SK-N-SH (cell line): Measurements from ENCODE around the gene TSR2. TPM values are rescaled to one million over a fixed set of nuclear protein-coding genes. Genes with fewer than 3 reads are reported as not detected.

Source experiments
- CTCF ChIA-PET: fragments of 300-600, 350-600 bp; formaldehyde crosslinking; extraction: SDS; loops from one replicate; lab custom pipeline; 2021; lab: Yijun Ruan, JAX
- POLR2A ChIA-PET: fragments of 350-600 bp; sonication (Branson Sonifier 250); formaldehyde crosslinking; extraction: SDS; loops from one replicate; lab custom pipeline; 2020; ENCODE audit warnings: antibody characterized with exemption, inconsistent platforms; lab: Yijun Ruan, JAX
- DNase-seq: peaks from one replicate; pipeline ENCODE4 v3.0.0; 2012
- H2AFZ ChIP-seq: fragments of 200-600 bp; sonication (generic); 2 replicates; pipeline ENCODE4 v1.8.1; 2016; ENCODE audit warnings: antibody characterized with exemption, mild to moderate bottlenecking, low read depth
- H3F3A ChIP-seq: fragments of 200-600 bp; sonication (generic); replicated peaks from 2 replicates; pipeline ENCODE3; 2016; ENCODE audit warnings: antibody characterized with exemption, mild to moderate bottlenecking; ENCODE audit not compliant: insufficient read depth
- H3K27ac ChIP-seq, 2 experiments: fragments of 200-500 bp in 1 of 2; fragments of 200-600 bp in 1 of 2; sonication (Bioruptor generic) in 1 of 2; sonication (generic), shearing (Covaris generic) in 1 of 2; 2 replicates each; pipeline versions ENCODE4 v1.5.1 to v1.6.1; 2014 to 2016; ENCODE audit warnings: low read depth in 2 of 2, inconsistent platforms in 1 of 2, low read length in 1 of 2, mild to moderate bottlenecking in 1 of 2, mixed read lengths in 1 of 2
- H3K27me3 ChIP-seq: fragments of 200-600 bp; sonication (generic), shearing (Covaris generic); 2 replicates; pipeline ENCODE4 v1.6.1; 2016; ENCODE audit warnings: mixed run types; ENCODE audit not compliant: insufficient read depth
- H3K36me3 ChIP-seq, 2 experiments: fragments of 200-500 bp in 1 of 2; fragments of 200-600 bp in 1 of 2; sonication (Bioruptor generic) in 1 of 2; sonication (generic) in 1 of 2; replicated peaks in 1 of 2; 2 replicates each; pipeline versions ENCODE3 to v1.5.1; 2014 to 2016; ENCODE audit warnings: low read length in 1 of 2, mild to moderate bottlenecking in 1 of 2; ENCODE audit not compliant: insufficient read depth in 2 of 2, control insufficient read depth in 1 of 2
- H3K4me1 ChIP-seq, 2 experiments: fragments of 200-500 bp in 1 of 2; fragments of 200-600 bp in 1 of 2; sonication (Bioruptor generic) in 1 of 2; sonication (generic), shearing (Covaris generic) in 1 of 2; 2 replicates each; pipeline versions ENCODE4 v1.5.1 to v1.6.1; 2014 to 2016; ENCODE audit warnings: low read depth in 1 of 2, low read length in 1 of 2, mixed run types in 1 of 2; ENCODE audit not compliant: insufficient read depth in 2 of 2, control insufficient read depth in 1 of 2
- H3K4me2 ChIP-seq: fragments of 200-600 bp; sonication (generic), shearing (Covaris generic); 2 replicates; pipeline ENCODE4 v1.6.1; 2017; ENCODE audit warnings: mixed run types
- H3K4me3 ChIP-seq, 2 experiments: fragments of 200-500 bp in 1 of 2; fragments of 200-600 bp in 1 of 2; sonication (Bioruptor generic) in 1 of 2; sonication (generic), shearing (Covaris generic) in 1 of 2; 2 replicates each; pipeline versions ENCODE4 v1.5.1 to v1.8.1; 2014 to 2016; ENCODE audit warnings: low read depth in 2 of 2, inconsistent platforms in 1 of 2, low read length in 1 of 2, mild to moderate bottlenecking in 1 of 2, mixed read lengths in 1 of 2, moderate library complexity in 1 of 2
- H3K79me2 ChIP-seq: fragments of 200-600 bp; sonication (generic); 2 replicates; pipeline ENCODE4 v1.8.1; 2017; ENCODE audit warnings: mild to moderate bottlenecking; ENCODE audit not compliant: insufficient read depth
- H3K9ac ChIP-seq: fragments of 200-600 bp; sonication (generic); 2 replicates; pipeline ENCODE4 v1.6.1; 2017; ENCODE audit warnings: mixed run types
- H3K9me2 ChIP-seq: fragments of 200-600 bp; sonication (generic); 2 replicates; pipeline ENCODE4 v1.6.1; 2017; ENCODE audit warnings: mixed run types
- H3K9me3 ChIP-seq: fragments of 200-600 bp; sonication (generic); 2 replicates; pipeline ENCODE4 v1.6.1; 2017; ENCODE audit warnings: mixed run types, mild to moderate bottlenecking, moderate library complexity
- H4K20me1 ChIP-seq: fragments of 200-600 bp; sonication (generic); 2 replicates; pipeline ENCODE4 v1.6.1; 2017; ENCODE audit warnings: mild to moderate bottlenecking, mixed run types; ENCODE audit not compliant: insufficient read depth
- CHD2 ChIP-seq: fragments of 150-350 bp; IDR thresholded peaks from 2 replicates; pipeline ENCODE4 v1.6.1; 2018; ENCODE audit warnings: low read length; ENCODE audit not compliant: partially characterized antibody
- CTCF ChIP-seq: fragments of 200-600 bp; sonication (generic); IDR thresholded peaks from 2 replicates; pipeline ENCODE4 v1.6.1; 2017; ENCODE audit warnings: antibody characterized with exemption, mild to moderate bottlenecking, moderate library complexity
- ELF1 ChIP-seq: IDR thresholded peaks from 2 replicates; pipeline ENCODE4 v1.4.0; 2012
- EP300 ChIP-seq, 2 experiments: IDR thresholded peaks; 2 replicates each; pipeline versions ENCODE4 v1.4.0 to v1.6.1; 2012; ENCODE audit warnings: borderline replicate concordance in 1 of 2, low read depth in 1 of 2, low read length in 1 of 2
- EZH2phosphoT487 ChIP-seq: fragments of 200-600 bp; sonication (generic); IDR thresholded peaks from 2 replicates; pipeline ENCODE4 v1.6.1; 2017; ENCODE audit warnings: low read depth, mixed run types, mild to moderate bottlenecking, antibody characterized with exemption, moderate library complexity, borderline replicate concordance
- FOXM1 ChIP-seq: IDR thresholded peaks from 2 replicates; pipeline ENCODE4 v1.4.0; 2012; ENCODE audit warnings: low read depth, mild to moderate bottlenecking
- GATA2 ChIP-seq: sonication (generic); formaldehyde crosslinking; IDR thresholded peaks from 2 replicates; pipeline ENCODE4 v1.5.0; 2020; ENCODE audit warnings: mild to moderate bottlenecking, missing genetic modification reagents
- IRF3 ChIP-seq: fragments of 150-350 bp; IDR thresholded peaks from 2 replicates; pipeline ENCODE4 v1.6.1; 2016; ENCODE audit warnings: mild to moderate bottlenecking, low read depth, low read length
- NFIC ChIP-seq: IDR thresholded peaks from 2 replicates; pipeline ENCODE4 v1.4.0; 2012; ENCODE audit warnings: borderline replicate concordance
- NRF1 ChIP-seq: IDR thresholded peaks from 2 replicates; pipeline ENCODE4 v1.6.1; 2012; ENCODE audit warnings: low read depth, mild to moderate bottlenecking, low read length
- PBX3 ChIP-seq: IDR thresholded peaks from 2 replicates; pipeline ENCODE4; 2012
- POLR2AphosphoS5 ChIP-seq: IDR thresholded peaks from 2 replicates; pipeline ENCODE4 v1.6.1; 2012; ENCODE audit warnings: low read depth, low read length
- RAD21 ChIP-seq: IDR thresholded peaks from 2 replicates; pipeline ENCODE4 v1.6.1; 2012; ENCODE audit warnings: mild to moderate bottlenecking, low read length
- RCOR1 ChIP-seq: fragments of 150-350 bp; IDR thresholded peaks from 2 replicates; pipeline ENCODE4 v1.6.1; 2017; ENCODE audit warnings: antibody characterized with exemption, low read length
- TAF1 ChIP-seq: IDR thresholded peaks from 2 replicates; pipeline ENCODE4 v1.6.1; 2012; ENCODE audit warnings: low read depth, mild to moderate bottlenecking, low read length, moderate library complexity, borderline replicate concordance
- TCF12 ChIP-seq: IDR thresholded peaks from 2 replicates; pipeline ENCODE4 v1.4.0; 2012
- TEAD4 ChIP-seq: IDR thresholded peaks from 2 replicates; pipeline ENCODE4 v1.4.0; 2012; ENCODE audit warnings: mild to moderate bottlenecking, borderline replicate concordance; ENCODE audit not compliant: insufficient read depth
- USF2 ChIP-seq: fragments of 150-350 bp; IDR thresholded peaks from 2 replicates; pipeline ENCODE4 v1.6.1; 2017; ENCODE audit warnings: antibody characterized with exemption, low read length, low read depth, borderline replicate concordance
- WGBS: methylation state at CpG from one replicate; pipeline ENCODE4 v1.1.6; 2017; ENCODE audit warnings: low lambda C conversion rate; 5-methylcytosine and 5-hydroxymethylcytosine counted together
- polyA plus RNA-seq, 3 experiments: library from polyadenylated mRNA; depleted of rRNA; stranded (reverse); fragments of >200 nt; gene quantifications; 2 replicates each; pipeline ENCODE4 v1.2.3, GENCODE V29; 2012

The TSR2 gene
- polyA plus RNA-seq, 1 of the 3 experiments (the other 2 are of a cell fraction): 32.8 TPM

GRCh38 chrX:54470054-54470760 lies 30.0 kb downstream of the TSR2 start:
- H3K79me2 ChIP-seq: no peaks in the 10 kb centered on the region
- peaks cover 2% of the 10 kb centered on the region; the same call in 1 of the 2 replicates for H3K27me3 ChIP-seq
- CTCF ChIA-PET: interaction anchor here (0.7 kb wide), 1 partner anchor 530 kb away, joined by 3 read pairs; no protein-coding TSS in a partner anchor
- POLR2A ChIA-PET: no interaction called here
- H3K9me3 ChIP-seq: no peaks in the 10 kb centered on the region
- TF ChIP-seq TAF1 (no peak), POLR2AphosphoS5 (no peak), PBX3 (no peak), ELF1 (no peak), RAD21 (no peak), GATA2 (CRISPR knock-in tag) (no peak), EP300 (IDR thresholded peaks at IDR 0.05; ENCODE audit: borderline replicate concordance in 1 of 2, low read depth in 1 of 2, low read length in 1 of 2) (no peak), NFIC (no peak), RCOR1 (no peak), TEAD4 (no peak), USF2 (no peak), TCF12 (no peak), EZH2phosphoT487 (no peak), CHD2 (no peak)
- TF ChIP-seq, all 33 proteins: peak for 0
- Histone ChIP-seq H3F3A (no peaks in the 10 kb centered on the region), H3K9ac (no peak overlapping the region), H2AFZ (no peak overlapping the region), H3K9me2 (no peaks in the 10 kb centered on the region), H3K27ac (no peak overlapping the region), H3K4me3 (no peak overlapping the region), H3K36me3 (peaks cover 0 to 4% of the 10 kb centered on the region in 2 experiments), H4K20me1 (no peaks in the 10 kb centered on the region), H3K4me1 (no peaks in the 10 kb centered on the region), H3K4me2 (no peak overlapping the region)
- WGBS: 60% methylated on average over 14 of the region's 21 CpGs
- DNase-seq: no peak

- 60% methylated on average over 9 of the region's 10 CpGs for WGBS
Measured at GRCh38 chrX:54473993-54474859, 34.0 kb downstream of the TSR2 start.

More at GRCh38 chrX:54473993-54474859, 34.0 kb downstream of the TSR2 start:
- H3K9me3 ChIP-seq: no peaks in the 10 kb centered on the region
- POLR2A ChIA-PET: no interaction called here
- TF ChIP-seq IRF3 (no peak), CTCF (no peak), USF2 (no peak), NRF1 (no peak), FOXM1 (no peak), TAF1 (no peak), EP300 (IDR thresholded peaks at IDR 0.05; ENCODE audit: borderline replicate concordance in 1 of 2, low read depth in 1 of 2, low read length in 1 of 2) (no peak), EZH2phosphoT487 (no peak)
- TF ChIP-seq, all 33 proteins: peak for 0
- Histone ChIP-seq H3F3A (no peaks in the 10 kb centered on the region), H3K4me2 (no peak overlapping the region), H3K4me3 (no peak overlapping the region), H3K27ac (no peak overlapping the region), H3K9me2 (no peaks in the 10 kb centered on the region), H2AFZ (no peak overlapping the region), H3K27me3 (peaks cover 14% of the 10 kb centered on the region; the same call in 1 of the 2 replicates), H3K4me1 (peaks cover 0 to 2% of the 10 kb centered on the region in 2 experiments; a peak in 1 of 4 replicates), H3K79me2 (no peaks in the 10 kb centered on the region; the same call in 1 of the 2 replicates), H4K20me1 (no peaks in the 10 kb centered on the region), H3K36me3 (peaks cover 0 to 4% of the 10 kb centered on the region in 2 experiments), H3K9ac (no peak overlapping the region)
- CTCF ChIA-PET: no interaction called here
- DNase-seq: no peak
